ENCODE data around the gene ZDHHC21. TPM values are rescaled to one million over a fixed set of nuclear protein-coding genes. Genes with fewer than 3 reads are reported as not detected.

The ZDHHC21 gene, protein sequence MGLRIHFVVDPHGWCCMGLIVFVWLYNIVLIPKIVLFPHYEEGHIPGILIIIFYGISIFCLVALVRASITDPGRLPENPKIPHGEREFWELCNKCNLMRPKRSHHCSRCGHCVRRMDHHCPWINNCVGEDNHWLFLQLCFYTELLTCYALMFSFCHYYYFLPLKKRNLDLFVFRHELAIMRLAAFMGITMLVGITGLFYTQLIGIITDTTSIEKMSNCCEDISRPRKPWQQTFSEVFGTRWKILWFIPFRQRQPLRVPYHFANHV
- total RNA-seq = 1.6 and 1.8 TPM in 2 replicates

GRCh38 chr9:14693251-14693861, at the start of gene ZDHHC21:
Gene ZDHHC21 (minus strand): TSS chr9:14693432. CDS start chr9:14674340, 19,092 bp downstream.

GRCh38 chr9:14722391-14723035, 29.3 kb upstream of the ZDHHC21 start, which contains the start of gene CER1:
Gene CER1 (minus strand): TSS chr9:14722733. CDS start chr9:14722672, 61 bp downstream.

Other genes with a start within 250 kb of the ZDHHC21 start
- gene CER1, start 29.3 kb upstream of the ZDHHC21 start, total RNA-seq = not detected in 2 replicates
- gene FREM1, start 217.0 kb upstream of the ZDHHC21 start, total RNA-seq = 0.17 and 0.30 TPM in 2 replicates

Data from bronchus fibroblast of lung (primary cell).